Measurements from ENCODE around the gene FAM227A. TPM values are rescaled to one million over a fixed set of nuclear protein-coding genes. Genes with fewer than 3 reads are reported as not detected.
"Not testable (repeated sequence)": the region's sequence is repeated elsewhere in the genome, so short reads cannot be mapped to it uniquely, and the experiment has no call there.

FAM227A gene
- total RNA-seq, 3 donors from 2014 or later, result 0.46 to 0.86 (median 0.53) TPM

- ATAC-seq (no peak), DNase-seq (no peak)
- Mint-ChIP-seq H3K27me3 (ENCODE audit: low read depth) (no peaks in the 10 kb centered on the region), H3K4me3 (no peak overlapping the region), H3K9me3 (no peaks in the 10 kb centered on the region), H3K4me1 (ENCODE audit: low read depth) (peaks cover 16% of the 10 kb centered on the region), H3K36me3 (ENCODE audit: insufficient read depth) (peaks cover 45% of the 10 kb centered on the region)
Observed at GRCh38 chr22:38689651-38690050, 33.5 kb upstream of the FAM227A start.

- no peaks in the 10 kb centered on the region for H3K27me3 Mint-ChIP-seq (ENCODE audit: low read depth)
- ATAC-seq, result no peak
- H3K9me3 Mint-ChIP-seq, result no peaks in the 10 kb centered on the region
- no peak for DNase-seq
- no peak overlapping the region for H3K4me3 Mint-ChIP-seq
- peaks cover 38% of the 10 kb centered on the region for H3K36me3 Mint-ChIP-seq (ENCODE audit: insufficient read depth)
- peaks cover 20% of the 10 kb centered on the region for H3K4me1 Mint-ChIP-seq (ENCODE audit: low read depth)
Observed at GRCh38 chr22:38685761-38686160, 29.6 kb upstream of the FAM227A start.

GRCh38 chr22:38684895-38685294 lies 28.7 kb upstream of the FAM227A start:
- H3K4me1 Mint-ChIP-seq (ENCODE audit: low read depth), result peaks cover 20% of the 10 kb centered on the region
- no peak overlapping the region for H3K4me3 Mint-ChIP-seq
- no peak for ATAC-seq
- no peaks in the 10 kb centered on the region for H3K27me3 Mint-ChIP-seq (ENCODE audit: low read depth)
- H3K36me3 Mint-ChIP-seq (ENCODE audit: insufficient read depth), result peaks cover 36% of the 10 kb centered on the region
- H3K9me3 Mint-ChIP-seq, result no peaks in the 10 kb centered on the region
- DNase-seq, result no peak

DNA sequence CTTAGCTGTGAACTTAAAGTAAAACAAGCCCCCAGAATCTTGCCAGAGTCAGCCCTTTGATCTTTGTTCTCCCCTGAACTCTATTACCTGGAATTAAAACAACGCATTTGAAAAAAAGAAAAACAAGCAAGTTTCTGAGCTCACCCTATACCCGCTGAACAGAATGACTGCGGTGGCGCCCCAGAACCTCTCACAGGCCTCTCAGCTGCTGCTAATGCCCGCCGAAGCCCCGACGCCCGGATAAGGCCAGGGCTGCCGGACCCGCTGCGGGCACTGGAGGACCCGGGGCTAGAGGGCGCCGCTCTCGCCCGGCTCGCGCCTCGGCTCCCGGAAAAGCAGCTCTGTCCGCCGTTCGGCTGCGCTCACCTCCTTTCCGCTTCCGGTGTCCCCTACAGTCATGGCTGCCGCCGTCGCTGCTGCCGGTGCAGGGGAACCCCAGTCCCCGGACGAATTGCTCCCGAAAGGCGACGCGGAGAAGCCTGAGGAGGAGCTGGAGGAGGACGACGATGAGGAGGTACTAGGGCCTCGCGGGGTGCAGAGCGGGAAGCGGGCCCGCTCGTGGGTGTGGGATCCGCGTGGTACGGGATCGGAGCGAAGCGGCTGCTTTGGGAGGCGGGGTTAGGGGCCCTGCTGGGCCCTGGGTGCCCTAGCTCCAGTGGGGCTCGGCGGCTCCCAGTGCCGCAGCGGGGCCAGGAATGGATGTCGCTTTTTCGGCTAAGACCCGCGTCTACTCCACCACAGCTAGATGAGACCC lies 25.6 kb upstream of the FAM227A start, which contains the start of gene TOMM22:
TSS of gene TOMM22 (plus strand) at position 376 of the 754 bp plus-strand sequence. CDS start at position 398, 22 bp downstream.
- Mint-ChIP-seq H3K36me3 (ENCODE audit: insufficient read depth) (peaks cover 20% of the 10 kb centered on the region), H3K9me3 (no peaks in the 10 kb centered on the region), H3K27me3 (ENCODE audit: low read depth) (no peaks in the 10 kb centered on the region), H3K4me1 (ENCODE audit: low read depth) (peaks cover 20% of the 10 kb centered on the region), H3K4me3 (peak within 1 kb of the TSS; percentile 100)
- peak; percentile 74 for DNase-seq
- ATAC-seq, result peak; percentile 99

DNA sequence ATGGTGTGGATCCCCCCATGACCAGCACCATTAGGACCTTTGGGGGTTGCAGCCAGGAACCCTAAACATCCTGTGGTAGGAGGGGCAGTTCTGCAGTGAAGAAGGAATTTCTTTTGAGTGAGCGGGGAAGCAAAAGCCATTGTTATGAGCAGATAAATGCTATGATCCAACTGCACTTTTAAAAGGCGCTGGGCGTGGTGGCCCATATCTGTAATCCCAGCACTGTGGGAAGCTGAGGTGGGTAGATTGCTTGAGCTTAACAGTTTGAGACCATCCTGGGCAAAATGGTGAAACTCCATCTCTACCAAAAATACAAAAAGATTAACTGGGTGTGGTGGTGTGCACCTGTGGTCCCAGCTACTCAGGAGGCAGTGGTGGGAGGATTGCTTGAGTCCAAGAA lies 19.6 kb upstream of the FAM227A start:
- ATAC-seq, result no peak
- no peaks in the 10 kb centered on the region for H3K27me3 Mint-ChIP-seq (ENCODE audit: low read depth)
- H3K9me3 Mint-ChIP-seq, result no peaks in the 10 kb centered on the region
- no peak overlapping the region for H3K4me3 Mint-ChIP-seq
- H3K4me1 Mint-ChIP-seq (ENCODE audit: low read depth), result no peaks in the 10 kb centered on the region
- DNase-seq, result no peak
- H3K36me3 Mint-ChIP-seq (ENCODE audit: insufficient read depth), result peaks cover 16% of the 10 kb centered on the region

DNA sequence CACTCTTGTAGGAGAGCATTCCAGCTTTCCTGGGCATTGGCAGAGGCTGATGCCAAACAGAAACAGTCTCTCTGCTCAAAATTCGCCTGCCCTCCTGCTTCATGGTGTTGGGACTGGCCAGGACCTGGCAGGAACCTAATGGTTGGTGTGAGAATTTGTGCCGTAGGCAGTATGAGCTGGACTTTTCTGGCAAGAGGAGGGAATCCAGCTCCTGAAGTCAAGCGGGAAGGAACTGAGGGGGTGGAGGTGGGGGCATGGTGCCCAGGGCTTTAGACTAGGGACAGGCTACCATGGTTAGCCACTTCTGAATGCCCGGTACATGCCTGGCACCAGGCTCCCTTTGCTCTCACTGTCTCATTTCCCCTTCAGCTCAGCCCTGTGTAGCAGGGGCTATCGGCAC lies 18.7 kb upstream of the FAM227A start:
- H3K4me3 Mint-ChIP-seq, result no peak overlapping the region
- ATAC-seq, result no peak
- H3K36me3 Mint-ChIP-seq (ENCODE audit: insufficient read depth), result peaks cover 19% of the 10 kb centered on the region

GRCh38 chr22:38657045-38657909 lies 1.1 kb upstream of the FAM227A start:
- Mint-ChIP-seq H3K4me1 (ENCODE audit: low read depth) (peaks cover 14% of the 10 kb centered on the region), H3K27me3 (ENCODE audit: low read depth) (no peaks in the 10 kb centered on the region), H3K9me3 (no peaks in the 10 kb centered on the region), H3K36me3 (ENCODE audit: insufficient read depth) (no peaks in the 10 kb centered on the region), H3K4me3 (peak overlapping the region; percentile 92)
- ATAC-seq (peak; percentile 26 to 38), DNase-seq (peak; percentile 6)

More for the DNA sequence above, 18.7 kb upstream of the FAM227A start:
- no peaks in the 10 kb centered on the region for H3K4me1 Mint-ChIP-seq (ENCODE audit: low read depth)
- H3K9me3 Mint-ChIP-seq, result no peaks in the 10 kb centered on the region
- no peak for DNase-seq
- no peaks in the 10 kb centered on the region for H3K27me3 Mint-ChIP-seq (ENCODE audit: low read depth)

GRCh38 chr22:38655519-38656255 lies 505 bp downstream of the FAM227A start:
- H3K27me3 Mint-ChIP-seq (ENCODE audit: low read depth), result no peaks in the 10 kb centered on the region
- peaks cover 14% of the 10 kb centered on the region for H3K4me1 Mint-ChIP-seq (ENCODE audit: low read depth)
- DNase-seq, result no peak
- peak overlapping the region; percentile 92 for H3K4me3 Mint-ChIP-seq
- H3K36me3 Mint-ChIP-seq (ENCODE audit: insufficient read depth), result no peaks in the 10 kb centered on the region
- no peaks in the 10 kb centered on the region for H3K9me3 Mint-ChIP-seq
- ATAC-seq, result peak in 1 of 2 donors; percentile 2

- peaks cover 14% of the 10 kb centered on the region for H3K4me1 Mint-ChIP-seq (ENCODE audit: low read depth)
- no peaks in the 10 kb centered on the region for H3K9me3 Mint-ChIP-seq
- DNase-seq, result no peak
- no peak overlapping the region for H3K4me3 Mint-ChIP-seq
- no peaks in the 10 kb centered on the region for H3K36me3 Mint-ChIP-seq (ENCODE audit: insufficient read depth)
- no peaks in the 10 kb centered on the region for H3K27me3 Mint-ChIP-seq (ENCODE audit: low read depth)
- ATAC-seq, result no peak
Observed at GRCh38 chr22:38653741-38654140, 2.5 kb downstream of the FAM227A start.

DNA sequence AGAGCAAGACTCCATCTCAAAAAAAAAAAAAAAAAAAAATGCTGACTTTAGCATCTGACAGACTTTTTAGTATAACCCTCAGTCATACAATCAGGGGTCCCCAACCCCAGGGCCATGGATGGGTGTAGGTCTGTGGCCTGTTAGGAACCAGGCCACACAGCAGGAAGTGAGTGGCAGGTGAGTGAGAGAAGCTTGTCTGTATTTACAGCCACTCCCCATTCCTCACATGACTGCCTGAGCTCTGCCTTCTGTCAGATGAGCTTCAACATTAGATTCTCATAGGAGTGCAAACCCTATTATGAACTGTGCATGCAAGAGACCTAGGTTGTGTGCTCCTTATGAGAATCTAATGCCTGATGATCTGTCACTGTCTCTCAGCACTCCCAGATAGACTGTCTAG lies 3.3 kb downstream of the FAM227A start:
- Mint-ChIP-seq H3K9me3 (no peaks in the 10 kb centered on the region), H3K36me3 (ENCODE audit: insufficient read depth) (no peaks in the 10 kb centered on the region), H3K4me1 (ENCODE audit: low read depth) (peaks cover 12% of the 10 kb centered on the region), H3K4me3 (no peak overlapping the region), H3K27me3 (ENCODE audit: low read depth) (no peaks in the 10 kb centered on the region)
- ATAC-seq (no peak), DNase-seq (no peak)

- no peak overlapping the region for H3K4me3 Mint-ChIP-seq
- DNase-seq (no peak), ATAC-seq (no peak)
- H3K27me3 Mint-ChIP-seq (ENCODE audit: low read depth), result peaks cover 2% of the 10 kb centered on the region
- H3K4me1 Mint-ChIP-seq (ENCODE audit: low read depth), result peaks cover 2% of the 10 kb centered on the region
- no peaks in the 10 kb centered on the region for H3K36me3 Mint-ChIP-seq (ENCODE audit: insufficient read depth)
- H3K9me3 Mint-ChIP-seq, result no peaks in the 10 kb centered on the region
Observed at GRCh38 chr22:38649841-38650522, 6.2 kb downstream of the FAM227A start.

DNA sequence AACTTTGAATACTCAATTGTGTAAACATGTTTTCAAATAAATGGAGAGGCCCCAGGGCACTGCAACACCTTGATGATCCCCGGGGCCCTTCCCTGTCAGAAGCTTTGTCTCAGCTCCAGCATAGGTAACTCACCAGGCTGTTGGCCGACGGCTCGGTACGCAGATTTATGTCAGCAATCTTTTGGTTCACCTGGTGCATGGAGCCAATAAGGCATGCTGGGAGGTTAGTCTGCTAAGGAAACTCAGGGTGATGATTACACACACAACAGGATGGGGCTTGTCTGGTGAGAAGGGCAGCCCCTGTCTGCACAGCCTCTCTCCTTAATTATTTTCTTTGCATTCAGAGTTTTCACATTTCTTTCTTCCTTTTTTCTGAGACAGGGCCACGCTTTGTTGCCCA lies 10.8 kb downstream of the FAM227A start:
- Mint-ChIP-seq H3K4me1 (ENCODE audit: low read depth) (no peaks in the 10 kb centered on the region), H3K9me3 (no peaks in the 10 kb centered on the region), H3K4me3 (no peak overlapping the region), H3K36me3 (ENCODE audit: insufficient read depth) (peaks cover 2% of the 10 kb centered on the region), H3K27me3 (ENCODE audit: low read depth) (peaks cover 7% of the 10 kb centered on the region)
- ATAC-seq (no peak), DNase-seq (no peak)

GRCh38 chr22:38644245-38644644 lies 11.9 kb downstream of the FAM227A start:
- H3K9me3 Mint-ChIP-seq; DNase-seq; H3K36me3 Mint-ChIP-seq (ENCODE audit: insufficient read depth); H3K4me1 Mint-ChIP-seq (ENCODE audit: low read depth); H3K27me3 Mint-ChIP-seq (ENCODE audit: low read depth); H3K4me3 Mint-ChIP-seq: not testable (repeated sequence)
- ATAC-seq, result peak in 1 of 2 donors; percentile 57
